Keratinocyte (primary cell): ENCODE data around the gene PLA2G2C. TPM values are rescaled to one million over a fixed set of nuclear protein-coding genes. Genes with fewer than 3 reads are reported as not detected.

Experiments used
- DNase-seq: peaks from one replicate; pipeline ENCODE4 v3.0.0-alpha.2; 2011; ENCODE audit warnings: low read depth, missing footprints, low spot score
- FAIRE-seq: peaks from 2 replicates; lab custom pipeline; 2011; peaks lifted over from hg19 to GRCh38; lab: Jason Lieb, UNC
- H2AFZ ChIP-seq: 2 replicates; pipeline ENCODE4 v1.6.0; 2012; ENCODE audit warnings: low read length, control low read depth, inconsistent platforms; ENCODE audit not compliant: control insufficient read depth
- H3K27ac ChIP-seq: 2 replicates; pipeline ENCODE4 v1.5.1; 2011; ENCODE audit warnings: low read length; ENCODE audit not compliant: control insufficient read depth, insufficient read depth
- H3K27me3 ChIP-seq: 3 replicates; pipeline ENCODE4 v1.6.0; 2011; ENCODE audit warnings: low read length; ENCODE audit not compliant: control insufficient read depth, insufficient read depth; ENCODE audit errors: extremely low read depth
- H3K36me3 ChIP-seq, 2 experiments: 2 replicates in 1 of 2; 3 replicates in 1 of 2; pipeline ENCODE4 v1.5.1; 2011; ENCODE audit warnings: low read length in 2 of 2, mild to moderate bottlenecking in 1 of 2; ENCODE audit not compliant: control insufficient read depth in 2 of 2, insufficient read depth in 2 of 2; ENCODE audit errors: extremely low read depth in 1 of 2
- H3K4me1 ChIP-seq: 3 replicates; pipeline ENCODE4 v1.5.1; 2011; ENCODE audit warnings: low read length; ENCODE audit not compliant: control insufficient read depth, insufficient read depth; ENCODE audit errors: extremely low read depth
- H3K4me2 ChIP-seq: 3 replicates; pipeline ENCODE4 v1.6.0; 2011; ENCODE audit warnings: low read depth, low read length; ENCODE audit not compliant: control insufficient read depth, insufficient read depth; ENCODE audit errors: extremely low read depth
- H3K4me3 ChIP-seq, 3 experiments: fragments of 200-600 bp in 1 of 3; sonication (generic) in 1 of 3; 2 replicates in 2 of 3; 3 replicates in 1 of 3; pipeline ENCODE4 v1.5.1; 2011 to 2016; ENCODE audit warnings: low read length in 3 of 3, mild to moderate bottlenecking in 3 of 3, control low read depth in 2 of 3, inconsistent platforms in 1 of 3, low read depth in 1 of 3, mixed read lengths in 1 of 3, mixed run types in 1 of 3, moderate library complexity in 1 of 3; ENCODE audit not compliant: control insufficient read depth in 2 of 3, insufficient read depth in 2 of 3; ENCODE audit errors: extremely low read depth in 1 of 3
- H3K79me2 ChIP-seq: 2 replicates; pipeline ENCODE4 v1.6.0; 2012; ENCODE audit warnings: low read length; ENCODE audit not compliant: control insufficient read depth, insufficient read depth
- H3K9ac ChIP-seq: 3 replicates; pipeline ENCODE4 v1.6.0; 2011; ENCODE audit warnings: low read length; ENCODE audit not compliant: control insufficient read depth, insufficient read depth; ENCODE audit errors: extremely low read depth
- H3K9me1 ChIP-seq: 3 replicates; pipeline ENCODE4 v1.6.0; 2011; ENCODE audit warnings: low read length; ENCODE audit not compliant: control insufficient read depth, insufficient read depth; ENCODE audit errors: extremely low read depth
- H3K9me3 ChIP-seq: 2 replicates; pipeline ENCODE4 v1.5.1; 2012; ENCODE audit warnings: low read depth, low read length; ENCODE audit not compliant: control insufficient read depth
- H4K20me1 ChIP-seq: 3 replicates; pipeline ENCODE4 v1.6.0; 2011; ENCODE audit warnings: low read length; ENCODE audit not compliant: control insufficient read depth, insufficient read depth; ENCODE audit errors: extremely low read depth
- CTCF ChIP-seq, 3 experiments: IDR thresholded peaks in 1 of 3; conservative IDR thresholded peaks in 1 of 3; optimal IDR thresholded peaks in 1 of 3; 2 replicates in 2 of 3; 3 replicates in 1 of 3; pipeline versions ENCODE3 to v1.5.1; 2011; ENCODE audit warnings: low read length in 3 of 3, mild to moderate bottlenecking in 3 of 3, moderate library complexity in 2 of 3, control low read depth in 1 of 3, inconsistent platforms in 1 of 3; ENCODE audit not compliant: insufficient read depth in 2 of 3; ENCODE audit errors: extremely low read depth in 1 of 3
- EZH2 ChIP-seq: IDR thresholded peaks from one replicate; pipeline ENCODE4 v1.6.1; 2012; ENCODE audit warnings: inconsistent platforms, mild to moderate bottlenecking, low read length, moderate library complexity
- dilution Hi-C: fragments of 300-500 bp; cut with MboI; formaldehyde crosslinking; loops from one replicate; pipeline ENCODE4 v1.7.0; 2020; ENCODE audit warnings: low sequenced_read_pairs; ENCODE audit not compliant: extremely low pct_ligation_motif_present
- polyA plus RNA-seq, 5 experiments: library from polyadenylated mRNA; depleted of rRNA in 3 of 5; stranded (reverse) in 3 of 5; stranded (forward) in 1 of 5; unstranded in 1 of 5; fragments of >200 nt; gene quantifications; 1 replicate in 1 of 5; 2 replicates in 3 of 5; 3 replicates in 1 of 5; pipeline versions ENCODE4 v1.2.1 to v1.2.3, GENCODE V29; 2011 to 2012; ENCODE audit warnings: missing spikeins in 2 of 5, low read depth in 1 of 5, low replicate concordance in 1 of 5

The PLA2G2C gene
- polyA plus RNA-seq, 1 donor (not counting 4 experiments of a cell fraction or from before 2014, with no cell fraction given) = not detected

- Histone ChIP-seq H3K4me2 (no peak overlapping the region), H3K4me1 (peaks cover 8% of the 10 kb centered on the region), H3K79me2 (no peaks in the 10 kb centered on the region), H3K36me3 (no peaks in the 10 kb centered on the region), H3K9me1 (no peaks in the 10 kb centered on the region), H3K9ac (no peak overlapping the region), H3K27me3 (no peaks in the 10 kb centered on the region), H3K9me3 (no peaks in the 10 kb centered on the region), H4K20me1 (no peaks in the 10 kb centered on the region), H2AFZ (no peak overlapping the region), H3K27ac (no peak overlapping the region), H3K4me3 (no peak overlapping the region)
- dilution Hi-C loops = no loop called here
- FAIRE-seq = no peak
- no peak for DNase-seq
- TF ChIP-seq CTCF (optimal IDR thresholded peaks at IDR 0.05 in 1 of 3, IDR thresholded peaks at IDR 0.05 in 1 of 3, conservative IDR thresholded peaks at IDR 0.05 in 1 of 3; ENCODE audit: extremely low read depth in 1 of 3, insufficient read depth in 2 of 3, low read length in 3 of 3) = no peak
Observed at GRCh38 chr1:20148571-20149500, 37.5 kb downstream of the PLA2G2C start.

GRCh38 chr1:20147846-20148570, 38.3 kb downstream of the PLA2G2C start:
- DNase-seq (no peak), FAIRE-seq (no peak)
- H3K9me3 ChIP-seq = no peaks in the 10 kb centered on the region
- no peaks in the 10 kb centered on the region for H3K36me3 ChIP-seq
- no peaks in the 10 kb centered on the region for H3K9me1 ChIP-seq
- no peaks in the 10 kb centered on the region for H3K79me2 ChIP-seq
- dilution Hi-C loops = no loop called here
- H3K4me1 ChIP-seq = peaks cover 8% of the 10 kb centered on the region
- H3K4me2 ChIP-seq = no peak overlapping the region
- H3K27me3 ChIP-seq = no peaks in the 10 kb centered on the region
- H4K20me1 ChIP-seq = no peaks in the 10 kb centered on the region
- H3K4me3 ChIP-seq = no peak overlapping the region
- H3K27ac ChIP-seq = no peak overlapping the region
- no peak overlapping the region for H3K9ac ChIP-seq
- no peak overlapping the region for H2AFZ ChIP-seq
- TF ChIP-seq CTCF (optimal IDR thresholded peaks at IDR 0.05 in 1 of 3, IDR thresholded peaks at IDR 0.05 in 1 of 3, conservative IDR thresholded peaks at IDR 0.05 in 1 of 3; ENCODE audit: extremely low read depth in 1 of 3, insufficient read depth in 2 of 3, low read length in 3 of 3) = no peak
- TF ChIP-seq EZH2 = no peak
